HepG2 (cell line): ENCODE results near the gene DHRS1. TPM values are rescaled to one million over a fixed set of nuclear protein-coding genes. Genes with fewer than 3 reads are reported as not detected.

Experiments
- AGO1 ChIP-seq: fragments of 200-400 bp; formaldehyde crosslinking; IDR thresholded peaks from 2 replicates; pipeline ENCODE4 v1.6.1; 2017; ENCODE audit warnings: mild to moderate bottlenecking, low read depth, low read length, moderate library complexity; ENCODE audit not compliant: poor library complexity, severe bottlenecking
- ATF7-NPFF ChIP-seq: sonication (generic); formaldehyde crosslinking; IDR thresholded peaks from 2 replicates; pipeline ENCODE4 v1.8.1; 2023; ENCODE audit warnings: mild to moderate bottlenecking, low read depth, missing genetic modification reagents, moderate library complexity
- BCL3 ChIP-seq: sonication (generic); formaldehyde crosslinking; IDR thresholded peaks from 2 replicates; pipeline ENCODE4 v1.5.1; 2020; ENCODE audit warnings: mild to moderate bottlenecking, missing genetic modification reagents, moderate library complexity
- CAMTA2 ChIP-seq: sonication (generic); formaldehyde crosslinking; IDR thresholded peaks from 2 replicates; pipeline ENCODE4 v1.4.0; 2020; ENCODE audit warnings: mild to moderate bottlenecking, missing genetic modification reagents, borderline replicate concordance
- CHCHD3 ChIP-seq: sonication (generic); formaldehyde crosslinking; IDR thresholded peaks from 2 replicates; pipeline ENCODE4 v1.8.0; 2022; ENCODE audit warnings: mild to moderate bottlenecking, missing genetic modification reagents, moderate library complexity
- FLYWCH1 ChIP-seq: sonication (generic); formaldehyde crosslinking; IDR thresholded peaks from 2 replicates; pipeline ENCODE4 v1.8.1; 2023; ENCODE audit warnings: mild to moderate bottlenecking, missing genetic modification reagents
- FOSL2 ChIP-seq: sonication (generic); formaldehyde crosslinking; IDR thresholded peaks from 2 replicates; pipeline ENCODE4 v1.4.0; 2020; ENCODE audit warnings: missing genetic modification reagents
- GABPA ChIP-seq, 2 experiments: IDR thresholded peaks; 2 replicates each; pipeline ENCODE4 v1.6.1; 2011 to 2016; ENCODE audit warnings: low read depth in 2 of 2, low read length in 1 of 2, missing biosample characterization in 1 of 2, missing genetic modification characterization in 1 of 2
- HHEX ChIP-seq: IDR thresholded peaks from 2 replicates; pipeline ENCODE4 v1.6.1; 2016; ENCODE audit warnings: control low read depth
- HOXA9 ChIP-seq: sonication (generic); formaldehyde crosslinking; IDR thresholded peaks from 2 replicates; pipeline ENCODE4 v1.8.1; 2022; ENCODE audit warnings: missing genetic modification reagents, mild to moderate bottlenecking, moderate library complexity, borderline replicate concordance
- IKZF4 ChIP-seq: sonication (generic); formaldehyde crosslinking; IDR thresholded peaks from 2 replicates; pipeline ENCODE4 v1.5.1; 2020; ENCODE audit warnings: borderline replicate concordance, mild to moderate bottlenecking, low read depth, missing genetic modification reagents; ENCODE audit errors: not compliant biosample characterization
- MTERF4 ChIP-seq: sonication (generic); formaldehyde crosslinking; IDR thresholded peaks from 2 replicates; pipeline ENCODE4 v1.8.0; 2023; ENCODE audit warnings: mild to moderate bottlenecking, missing genetic modification reagents
- PCBP2 ChIP-seq: fragments of 200-400 bp; formaldehyde crosslinking; optimal IDR thresholded peaks from 2 replicates; pipeline ENCODE3; 2018; ENCODE audit warnings: low read length, low read depth; ENCODE audit not compliant: poor library complexity, severe bottlenecking
- SNAPC5 ChIP-seq: sonication (generic); formaldehyde crosslinking; IDR thresholded peaks from 2 replicates; pipeline ENCODE4 v1.8.1; 2023; ENCODE audit warnings: mild to moderate bottlenecking, missing genetic modification reagents, borderline replicate concordance
- SUZ12 ChIP-seq: fragments of 150-350 bp; IDR thresholded peaks from 2 replicates; pipeline ENCODE4 v1.6.1; 2014; ENCODE audit warnings: low read depth, low read length
- TSC22D2 ChIP-seq: sonication (generic); formaldehyde crosslinking; IDR thresholded peaks from 2 replicates; pipeline ENCODE4 v1.5.1; 2020; ENCODE audit warnings: missing genetic modification reagents, mild to moderate bottlenecking, borderline replicate concordance
- ZNF3 ChIP-seq: IDR thresholded peaks from 2 replicates; pipeline ENCODE4 v1.7.0; 2017; ENCODE audit warnings: inconsistent platforms
- ZNF33B ChIP-seq: sonication (generic); formaldehyde crosslinking; IDR thresholded peaks from 2 replicates; pipeline ENCODE4 v1.5.1; 2020; ENCODE audit warnings: mild to moderate bottlenecking, missing genetic modification reagents
- ZNF615 ChIP-seq: sonication (generic); formaldehyde crosslinking; IDR thresholded peaks from 2 replicates; pipeline ENCODE4 v1.5.0; 2020; ENCODE audit warnings: mild to moderate bottlenecking, missing genetic modification reagents, borderline replicate concordance
- polyA plus RNA-seq, 8 experiments: library from polyadenylated mRNA; depleted of rRNA in 3 of 8; stranded (reverse) in 7 of 8; unstranded in 1 of 8; fragments of >200 nt; fragmentation: Illumina TruSeq in 4 of 8; extraction: Trizol in 4 of 8; gene quantifications; 2 replicates each; pipeline versions ENCODE4 v1.2.1 to v1.2.3, GENCODE V29; 2011 to 2016; ENCODE audit warnings: low read depth in 4 of 8, missing spikeins in 1 of 8, mixed read lengths in 1 of 8; ENCODE audit not compliant: insufficient read depth in 1 of 8
- total RNA-seq, 5 experiments: library from RNA; depleted of rRNA; stranded (reverse); fragments of >200 nt; fragmentation: Illumina TruSeq; extraction: Trizol; gene quantifications; 2 replicates each; pipeline ENCODE4 v1.2.3, GENCODE V29; 2016; ENCODE audit warnings: low read depth in 1 of 5
- TF ChIP-seq, protein P1 (sequence below): sonication (generic); formaldehyde crosslinking; IDR thresholded peaks from 2 replicates; pipeline ENCODE4 v1.5.0; 2020; ENCODE audit warnings: mild to moderate bottlenecking, low read depth, missing genetic modification reagents, borderline replicate concordance
- TF ChIP-seq, protein P2 (sequence below), 2 experiments: sonication (generic) in 1 of 2; formaldehyde crosslinking in 1 of 2; IDR thresholded peaks; 2 replicates each; pipeline versions ENCODE4 v1.5.1 to v1.6.1; 2011 to 2020; ENCODE audit warnings: borderline replicate concordance in 1 of 2, low read depth in 1 of 2, low read length in 1 of 2, mild to moderate bottlenecking in 1 of 2, missing genetic modification reagents in 1 of 2, moderate library complexity in 1 of 2

Gene DHRS1
- total and polyA plus RNA-seq, 2 of the 13 experiments (the other 11 are each of a cell fraction or from before 2014, with no cell fraction given) = 49.8 to 60.8 TPM

GRCh38 chr14:24315807-24316596, 16.4 kb upstream of the DHRS1 start (continued):
- TF ChIP-seq SNAPC5 (CRISPR knock-in tag) = peak; percentile 88
- TF ChIP-seq, protein P1, sequence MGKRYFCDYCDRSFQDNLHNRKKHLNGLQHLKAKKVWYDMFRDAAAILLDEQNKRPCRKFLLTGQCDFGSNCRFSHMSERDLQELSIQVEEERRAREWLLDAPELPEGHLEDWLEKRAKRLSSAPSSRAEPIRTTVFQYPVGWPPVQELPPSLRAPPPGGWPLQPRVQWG (CRISPR knock-in tag) = no peak; the same call in 1 of the 2 replicates
- peak; percentile 100 for TF ChIP-seq BCL3 (CRISPR knock-in tag)
- TF ChIP-seq PCBP2 = no peak
- TF ChIP-seq CAMTA2 = peak; percentile 78
- peak; percentile 99 for TF ChIP-seq MTERF4 (CRISPR knock-in tag)
- no peak for TF ChIP-seq GABPA (IDR thresholded peaks at IDR 0.05; ENCODE audit: low read depth, low read length)
- TF ChIP-seq GABPA (CRISPR knock-in tag; IDR thresholded peaks at IDR 0.05; ENCODE audit: low read depth) = no peak
- no peak for TF ChIP-seq SUZ12
- TF ChIP-seq FLYWCH1 = 0 out of 2 replicates have a peak, but pooled peaks have one; percentile 84
- peak; percentile 88 for TF ChIP-seq AGO1
- TF ChIP-seq ZNF3 (CRISPR knock-in tag) = no peak
- TF ChIP-seq FOSL2 (CRISPR knock-in tag) = peak; percentile 55
- TF ChIP-seq CHCHD3 = peak; percentile 93; the same call in 1 of the 2 replicates
- TF ChIP-seq HOXA9 = no peak
- TF ChIP-seq, protein P2, sequence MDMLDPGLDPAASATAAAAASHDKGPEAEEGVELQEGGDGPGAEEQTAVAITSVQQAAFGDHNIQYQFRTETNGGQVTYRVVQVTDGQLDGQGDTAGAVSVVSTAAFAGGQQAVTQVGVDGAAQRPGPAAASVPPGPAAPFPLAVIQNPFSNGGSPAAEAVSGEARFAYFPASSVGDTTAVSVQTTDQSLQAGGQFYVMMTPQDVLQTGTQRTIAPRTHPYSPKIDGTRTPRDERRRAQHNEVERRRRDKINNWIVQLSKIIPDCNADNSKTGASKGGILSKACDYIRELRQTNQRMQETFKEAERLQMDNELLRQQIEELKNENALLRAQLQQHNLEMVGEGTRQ (IDR thresholded peaks at IDR 0.05; ENCODE audit: low read depth, low read length) = no peak; the same call in 1 of the 2 replicates
- TF ChIP-seq, protein P2 (CRISPR knock-in tag; IDR thresholded peaks at IDR 0.05; ENCODE audit: borderline replicate concordance) = peak; percentile 72; the same call in 1 of the 2 replicates
- peak; percentile 99 for TF ChIP-seq ZNF33B (CRISPR knock-in tag)
- TF ChIP-seq ZNF615 (CRISPR knock-in tag) = no peak
- TF ChIP-seq TSC22D2 (CRISPR knock-in tag) = no peak
- peak; percentile 100 for TF ChIP-seq IKZF4 (CRISPR knock-in tag)
- TF ChIP-seq HHEX (CRISPR knock-in tag) = 0 out of 2 replicates have a peak, but pooled peaks have one; percentile 8
- peak; percentile 99 for TF ChIP-seq ATF7-NPFF (CRISPR knock-in tag)
